HEK293 (cell line): ENCODE measurements around the gene GTF2A1.

ENCODE experiments used
- BCL11A ChIP-seq: fragments of 450-650 bp; formaldehyde crosslinking; IDR thresholded peaks from 2 replicates; pipeline ENCODE4 v1.5.1; 2016; ENCODE audit warnings: low read depth, missing biosample characterization, missing genetic modification characterization
- CTCF ChIP-seq: fragments of 450-650 bp; formaldehyde crosslinking; IDR thresholded peaks from 2 replicates; pipeline ENCODE4 v1.5.1; 2016; ENCODE audit warnings: missing biosample characterization, missing genetic modification characterization
- GLIS2 ChIP-seq: fragments of 450-650 bp; formaldehyde crosslinking; IDR thresholded peaks from 2 replicates; pipeline ENCODE4 v1.5.1; 2016; ENCODE audit warnings: missing biosample characterization, missing genetic modification characterization
- PRDM2 ChIP-seq: fragments of 450-650 bp; formaldehyde crosslinking; IDR thresholded peaks from 2 replicates; pipeline ENCODE4 v1.5.1; 2016; ENCODE audit warnings: missing biosample characterization, missing genetic modification characterization, borderline replicate concordance
- REST ChIP-seq: fragments of 450-650 bp; formaldehyde crosslinking; IDR thresholded peaks from 2 replicates; pipeline ENCODE4 v1.5.1; 2016; ENCODE audit warnings: missing biosample characterization, missing genetic modification characterization
- ZBTB44 ChIP-seq: fragments of 450-650 bp; IDR thresholded peaks from 2 replicates; pipeline ENCODE4 v1.5.1; 2018; ENCODE audit warnings: missing biosample characterization, mild to moderate bottlenecking, missing genetic modification characterization
- ZFHX2 ChIP-seq: fragments of 450-650 bp; formaldehyde crosslinking; conservative IDR thresholded peaks from 2 replicates; pipeline ENCODE4 v1.5.1; 2016; ENCODE audit warnings: missing biosample characterization, missing genetic modification characterization
- ZNF140 ChIP-seq: fragments of 450-650 bp; formaldehyde crosslinking; IDR thresholded peaks from 2 replicates; pipeline ENCODE4 v1.5.1; 2016; ENCODE audit warnings: missing biosample characterization, missing genetic modification characterization
- ZNF146 ChIP-seq: fragments of 450-650 bp; formaldehyde crosslinking; IDR thresholded peaks from 2 replicates; pipeline ENCODE4 v1.5.1; 2016; ENCODE audit warnings: missing biosample characterization, missing genetic modification characterization
- ZNF354C ChIP-seq: fragments of 450-650 bp; formaldehyde crosslinking; IDR thresholded peaks from 2 replicates; pipeline ENCODE4 v1.5.1; 2016; ENCODE audit warnings: missing biosample characterization, missing genetic modification characterization, low read depth, borderline replicate concordance
- ZNF488 ChIP-seq: fragments of 450-650 bp; formaldehyde crosslinking; IDR thresholded peaks from 2 replicates; pipeline ENCODE4 v1.5.1; 2016; ENCODE audit warnings: missing biosample characterization, missing genetic modification characterization
- ZNF660 ChIP-seq: fragments of 450-650 bp; IDR thresholded peaks from 2 replicates; pipeline ENCODE4 v1.5.1; 2018; ENCODE audit warnings: missing biosample characterization, mild to moderate bottlenecking, missing genetic modification characterization

GRCh38 chr14:81162941-81163340 is 57.8 kb downstream of the GTF2A1 start:
- TF ChIP-seq PRDM2 (no peak), CTCF (tag by site-specific recombination) (no peak), ZNF488 (no peak), ZNF354C (tag by site-specific recombination) (no peak), ZFHX2 (tag by site-specific recombination) (no peak), GLIS2 (no peak), ZNF146 (tag by site-specific recombination) (no peak), BCL11A (no peak), ZBTB44 (no peak), ZNF140 (tag by site-specific recombination) (no peak), ZNF660 (no peak), REST (tag by site-specific recombination) (no peak)
